ENCODE data around the gene SERPINB6. TPM values are rescaled to one million over a fixed set of nuclear protein-coding genes. Genes with fewer than 3 reads are reported as not detected.

Gene SERPINB6
- total and polyA plus RNA-seq, 9 of the 15 experiments (the other 6 are each of a cell fraction or from before 2014, with no cell fraction given): 86.6 to 211 (median 143) TPM

DNA sequence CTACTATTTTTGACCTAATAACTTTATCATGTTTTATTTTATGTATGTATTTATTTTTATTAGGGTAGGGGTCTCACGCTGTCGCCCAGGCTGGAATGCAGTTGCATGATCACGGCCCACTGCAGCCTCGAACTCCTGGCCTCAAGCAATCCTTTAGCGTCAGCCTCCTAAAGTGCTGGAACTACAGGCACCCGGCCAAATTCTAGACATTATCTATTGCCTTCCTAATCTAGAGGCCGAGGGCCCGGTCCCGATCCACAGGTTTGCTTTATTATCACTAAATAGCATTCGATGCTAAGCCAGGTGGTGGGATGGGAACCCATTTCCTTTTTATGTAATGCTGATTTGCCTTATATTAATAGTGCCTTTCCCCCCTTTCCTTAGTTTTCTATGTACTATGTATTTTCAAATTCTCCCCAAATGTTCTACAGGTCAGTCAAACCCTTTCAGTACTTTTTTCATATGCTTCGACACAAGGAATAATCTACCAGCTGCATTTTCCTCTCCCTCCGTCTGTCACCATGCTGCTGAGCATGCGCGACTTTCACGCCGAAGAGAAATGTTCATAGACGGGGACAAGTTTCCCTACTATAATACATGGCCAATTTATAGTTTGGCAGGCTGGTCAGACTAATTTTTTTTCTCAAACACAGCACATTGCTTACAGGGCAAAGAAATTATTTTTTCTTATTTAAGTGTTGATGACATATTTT is 6.4 kb downstream of the SERPINB6 start (continued):
- TF ChIP-seq, protein P1, sequence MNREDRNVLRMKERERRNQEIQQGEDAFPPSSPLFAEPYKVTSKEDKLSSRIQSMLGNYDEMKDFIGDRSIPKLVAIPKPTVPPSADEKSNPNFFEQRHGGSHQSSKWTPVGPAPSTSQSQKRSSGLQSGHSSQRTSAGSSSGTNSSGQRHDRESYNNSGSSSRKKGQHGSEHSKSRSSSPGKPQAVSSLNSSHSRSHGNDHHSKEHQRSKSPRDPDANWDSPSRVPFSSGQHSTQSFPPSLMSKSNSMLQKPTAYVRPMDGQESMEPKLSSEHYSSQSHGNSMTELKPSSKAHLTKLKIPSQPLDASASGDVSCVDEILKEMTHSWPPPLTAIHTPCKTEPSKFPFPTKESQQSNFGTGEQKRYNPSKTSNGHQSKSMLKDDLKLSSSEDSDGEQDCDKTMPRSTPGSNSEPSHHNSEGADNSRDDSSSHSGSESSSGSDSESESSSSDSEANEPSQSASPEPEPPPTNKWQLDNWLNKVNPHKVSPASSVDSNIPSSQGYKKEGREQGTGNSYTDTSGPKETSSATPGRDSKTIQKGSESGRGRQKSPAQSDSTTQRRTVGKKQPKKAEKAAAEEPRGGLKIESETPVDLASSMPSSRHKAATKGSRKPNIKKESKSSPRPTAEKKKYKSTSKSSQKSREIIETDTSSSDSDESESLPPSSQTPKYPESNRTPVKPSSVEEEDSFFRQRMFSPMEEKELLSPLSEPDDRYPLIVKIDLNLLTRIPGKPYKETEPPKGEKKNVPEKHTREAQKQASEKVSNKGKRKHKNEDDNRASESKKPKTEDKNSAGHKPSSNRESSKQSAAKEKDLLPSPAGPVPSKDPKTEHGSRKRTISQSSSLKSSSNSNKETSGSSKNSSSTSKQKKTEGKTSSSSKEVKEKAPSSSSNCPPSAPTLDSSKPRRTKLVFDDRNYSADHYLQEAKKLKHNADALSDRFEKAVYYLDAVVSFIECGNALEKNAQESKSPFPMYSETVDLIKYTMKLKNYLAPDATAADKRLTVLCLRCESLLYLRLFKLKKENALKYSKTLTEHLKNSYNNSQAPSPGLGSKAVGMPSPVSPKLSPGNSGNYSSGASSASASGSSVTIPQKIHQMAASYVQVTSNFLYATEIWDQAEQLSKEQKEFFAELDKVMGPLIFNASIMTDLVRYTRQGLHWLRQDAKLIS (CRISPR knock-in tag; IDR thresholded peaks at IDR 0.05): no peak
- no peak for TF ChIP-seq CBX2 (IDR thresholded peaks at IDR 0.05; ENCODE audit: insufficient read depth, low read length, poor library complexity, severe bottlenecking)
- TF ChIP-seq ZNF133 (CRISPR knock-in tag; IDR thresholded peaks at IDR 0.05): no peak
- TF ChIP-seq, protein P2, sequence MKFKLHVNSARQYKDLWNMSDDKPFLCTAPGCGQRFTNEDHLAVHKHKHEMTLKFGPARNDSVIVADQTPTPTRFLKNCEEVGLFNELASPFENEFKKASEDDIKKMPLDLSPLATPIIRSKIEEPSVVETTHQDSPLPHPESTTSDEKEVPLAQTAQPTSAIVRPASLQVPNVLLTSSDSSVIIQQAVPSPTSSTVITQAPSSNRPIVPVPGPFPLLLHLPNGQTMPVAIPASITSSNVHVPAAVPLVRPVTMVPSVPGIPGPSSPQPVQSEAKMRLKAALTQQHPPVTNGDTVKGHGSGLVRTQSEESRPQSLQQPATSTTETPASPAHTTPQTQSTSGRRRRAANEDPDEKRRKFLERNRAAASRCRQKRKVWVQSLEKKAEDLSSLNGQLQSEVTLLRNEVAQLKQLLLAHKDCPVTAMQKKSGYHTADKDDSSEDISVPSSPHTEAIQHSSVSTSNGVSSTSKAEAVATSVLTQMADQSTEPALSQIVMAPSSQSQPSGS (CRISPR knock-in tag; IDR thresholded peaks at IDR 0.05): no peak
- no peak for TF ChIP-seq HCFC1 (IDR thresholded peaks at IDR 0.05; ENCODE audit: low read depth, low read length)
- no peak for TF ChIP-seq BRD9 (IDR thresholded peaks at IDR 0.05; ENCODE audit: low read depth, partially characterized antibody)
- TF ChIP-seq DMBX1 (CRISPR knock-in tag; IDR thresholded peaks at IDR 0.05; ENCODE audit: borderline replicate concordance): no peak
- TF ChIP-seq, protein P3, sequence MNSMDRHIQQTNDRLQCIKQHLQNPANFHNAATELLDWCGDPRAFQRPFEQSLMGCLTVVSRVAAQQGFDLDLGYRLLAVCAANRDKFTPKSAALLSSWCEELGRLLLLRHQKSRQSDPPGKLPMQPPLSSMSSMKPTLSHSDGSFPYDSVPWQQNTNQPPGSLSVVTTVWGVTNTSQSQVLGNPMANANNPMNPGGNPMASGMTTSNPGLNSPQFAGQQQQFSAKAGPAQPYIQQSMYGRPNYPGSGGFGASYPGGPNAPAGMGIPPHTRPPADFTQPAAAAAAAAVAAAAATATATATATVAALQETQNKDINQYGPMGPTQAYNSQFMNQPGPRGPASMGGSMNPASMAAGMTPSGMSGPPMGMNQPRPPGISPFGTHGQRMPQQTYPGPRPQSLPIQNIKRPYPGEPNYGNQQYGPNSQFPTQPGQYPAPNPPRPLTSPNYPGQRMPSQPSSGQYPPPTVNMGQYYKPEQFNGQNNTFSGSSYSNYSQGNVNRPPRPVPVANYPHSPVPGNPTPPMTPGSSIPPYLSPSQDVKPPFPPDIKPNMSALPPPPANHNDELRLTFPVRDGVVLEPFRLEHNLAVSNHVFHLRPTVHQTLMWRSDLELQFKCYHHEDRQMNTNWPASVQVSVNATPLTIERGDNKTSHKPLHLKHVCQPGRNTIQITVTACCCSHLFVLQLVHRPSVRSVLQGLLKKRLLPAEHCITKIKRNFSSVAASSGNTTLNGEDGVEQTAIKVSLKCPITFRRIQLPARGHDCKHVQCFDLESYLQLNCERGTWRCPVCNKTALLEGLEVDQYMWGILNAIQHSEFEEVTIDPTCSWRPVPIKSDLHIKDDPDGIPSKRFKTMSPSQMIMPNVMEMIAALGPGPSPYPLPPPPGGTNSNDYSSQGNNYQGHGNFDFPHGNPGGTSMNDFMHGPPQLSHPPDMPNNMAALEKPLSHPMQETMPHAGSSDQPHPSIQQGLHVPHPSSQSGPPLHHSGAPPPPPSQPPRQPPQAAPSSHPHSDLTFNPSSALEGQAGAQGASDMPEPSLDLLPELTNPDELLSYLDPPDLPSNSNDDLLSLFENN (IDR thresholded peaks at IDR 0.05; ENCODE audit: low read depth in 2 of 2, low read length in 2 of 2): no peak
- no peak for TF ChIP-seq GTF2A2 (tag; IDR thresholded peaks at IDR 0.05)
- TF ChIP-seq, protein P4, sequence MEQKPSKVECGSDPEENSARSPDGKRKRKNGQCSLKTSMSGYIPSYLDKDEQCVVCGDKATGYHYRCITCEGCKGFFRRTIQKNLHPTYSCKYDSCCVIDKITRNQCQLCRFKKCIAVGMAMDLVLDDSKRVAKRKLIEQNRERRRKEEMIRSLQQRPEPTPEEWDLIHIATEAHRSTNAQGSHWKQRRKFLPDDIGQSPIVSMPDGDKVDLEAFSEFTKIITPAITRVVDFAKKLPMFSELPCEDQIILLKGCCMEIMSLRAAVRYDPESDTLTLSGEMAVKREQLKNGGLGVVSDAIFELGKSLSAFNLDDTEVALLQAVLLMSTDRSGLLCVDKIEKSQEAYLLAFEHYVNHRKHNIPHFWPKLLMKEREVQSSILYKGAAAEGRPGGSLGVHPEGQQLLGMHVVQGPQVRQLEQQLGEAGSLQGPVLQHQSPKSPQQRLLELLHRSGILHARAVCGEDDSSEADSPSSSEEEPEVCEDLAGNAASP (IDR thresholded peaks at IDR 0.05): no peak
- no peak for TF ChIP-seq ZNF589 (CRISPR knock-in tag; IDR thresholded peaks at IDR 0.05; ENCODE audit: low read depth)

Data from K562 (cell line).